A549 (cell line): ENCODE data around the gene NPIPB8.
"Not testable (repeated sequence)": the region's sequence is repeated elsewhere in the genome, so short reads cannot be mapped to it uniquely, and the experiment has no call there.

Source experiments
- ESRRA ChIP-seq: fragments of 150-350 bp; IDR thresholded peaks from 2 replicates; pipeline ENCODE4 v1.6.1; 2014; ENCODE audit warnings: mild to moderate bottlenecking, low read length, borderline replicate concordance
- POLR2A ChIP-seq: IDR thresholded peaks from 2 replicates; pipeline ENCODE4 v1.6.1; 2012; ENCODE audit warnings: mild to moderate bottlenecking, low read length
- TF ChIP-seq, protein P1 (sequence below): fragments of >200 bp; sonication (Bioruptor Twin); formaldehyde crosslinking; IDR thresholded peaks from 3 replicates; pipeline ENCODE4 v1.5.1; 2016
- TF ChIP-seq, protein P2 (sequence below): IDR thresholded peaks from 2 replicates; pipeline ENCODE4 v1.6.1; 2012

DNA sequence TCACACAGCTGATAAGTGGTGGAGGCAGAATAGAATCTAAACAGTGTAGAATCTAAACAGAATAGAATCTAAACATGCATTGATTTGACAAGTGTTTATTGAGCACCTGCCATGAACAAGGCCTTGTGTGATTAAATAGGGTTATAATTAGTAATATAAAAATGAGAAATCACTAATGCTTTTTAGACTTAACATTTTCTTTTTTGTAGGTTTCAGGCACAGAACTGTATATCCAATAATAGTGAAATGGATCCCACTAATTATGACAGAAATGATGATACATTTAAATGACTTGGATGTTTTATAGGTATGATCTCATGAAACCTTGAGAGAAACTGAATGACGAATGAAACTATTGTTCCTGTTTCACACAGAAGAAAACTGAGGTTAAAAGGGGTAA, at the start of gene NPIPB8:
- TF ChIP-seq, protein P1, sequence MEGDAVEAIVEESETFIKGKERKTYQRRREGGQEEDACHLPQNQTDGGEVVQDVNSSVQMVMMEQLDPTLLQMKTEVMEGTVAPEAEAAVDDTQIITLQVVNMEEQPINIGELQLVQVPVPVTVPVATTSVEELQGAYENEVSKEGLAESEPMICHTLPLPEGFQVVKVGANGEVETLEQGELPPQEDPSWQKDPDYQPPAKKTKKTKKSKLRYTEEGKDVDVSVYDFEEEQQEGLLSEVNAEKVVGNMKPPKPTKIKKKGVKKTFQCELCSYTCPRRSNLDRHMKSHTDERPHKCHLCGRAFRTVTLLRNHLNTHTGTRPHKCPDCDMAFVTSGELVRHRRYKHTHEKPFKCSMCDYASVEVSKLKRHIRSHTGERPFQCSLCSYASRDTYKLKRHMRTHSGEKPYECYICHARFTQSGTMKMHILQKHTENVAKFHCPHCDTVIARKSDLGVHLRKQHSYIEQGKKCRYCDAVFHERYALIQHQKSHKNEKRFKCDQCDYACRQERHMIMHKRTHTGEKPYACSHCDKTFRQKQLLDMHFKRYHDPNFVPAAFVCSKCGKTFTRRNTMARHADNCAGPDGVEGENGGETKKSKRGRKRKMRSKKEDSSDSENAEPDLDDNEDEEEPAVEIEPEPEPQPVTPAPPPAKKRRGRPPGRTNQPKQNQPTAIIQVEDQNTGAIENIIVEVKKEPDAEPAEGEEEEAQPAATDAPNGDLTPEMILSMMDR = not testable (repeated sequence)
- TF ChIP-seq POLR2A, ESRRA: not testable (repeated sequence)
- TF ChIP-seq, protein P2, sequence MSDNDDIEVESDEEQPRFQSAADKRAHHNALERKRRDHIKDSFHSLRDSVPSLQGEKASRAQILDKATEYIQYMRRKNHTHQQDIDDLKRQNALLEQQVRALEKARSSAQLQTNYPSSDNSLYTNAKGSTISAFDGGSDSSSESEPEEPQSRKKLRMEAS = not testable (repeated sequence)
